T-helper 22 cell (primary cell): ENCODE results near the gene TNIK.
"Not testable (repeated sequence)": the region's sequence is repeated elsewhere in the genome, so short reads cannot be mapped to it uniquely, and the experiment has no call there.

Experiments
- DNase-seq: peaks from one replicate; pipeline ENCODE4 v3.0.0-alpha.2; 2020; ENCODE audit warnings: low read depth

The TNIK gene

DNA sequence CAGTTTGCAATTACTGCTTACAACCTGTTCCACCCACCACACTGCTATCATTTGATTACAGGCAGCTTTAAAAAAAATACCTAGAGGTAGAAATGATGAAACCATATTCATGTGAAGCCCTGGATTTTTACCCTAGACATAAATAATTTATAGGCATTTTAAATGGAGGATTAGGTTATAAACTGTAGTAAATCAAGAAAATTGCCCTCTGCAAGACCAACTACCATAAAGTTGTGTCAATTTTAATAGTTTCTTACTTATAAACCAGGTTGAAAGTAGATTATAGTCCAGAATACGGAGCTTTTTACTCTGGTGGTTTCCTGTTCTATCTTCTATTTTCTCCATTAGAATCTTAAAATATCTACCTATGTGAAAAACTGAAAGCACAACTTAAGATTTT lies 13.9 kb downstream of the TNIK start:
- DNase-seq: no peak

- DNase-seq: no peak
Observed at GRCh38 chr3:171445620-171446204, 14.5 kb downstream of the TNIK start.

GRCh38 chr3:171444001-171444690 lies 16.1 kb downstream of the TNIK start:
- DNase-seq: no peak

DNA sequence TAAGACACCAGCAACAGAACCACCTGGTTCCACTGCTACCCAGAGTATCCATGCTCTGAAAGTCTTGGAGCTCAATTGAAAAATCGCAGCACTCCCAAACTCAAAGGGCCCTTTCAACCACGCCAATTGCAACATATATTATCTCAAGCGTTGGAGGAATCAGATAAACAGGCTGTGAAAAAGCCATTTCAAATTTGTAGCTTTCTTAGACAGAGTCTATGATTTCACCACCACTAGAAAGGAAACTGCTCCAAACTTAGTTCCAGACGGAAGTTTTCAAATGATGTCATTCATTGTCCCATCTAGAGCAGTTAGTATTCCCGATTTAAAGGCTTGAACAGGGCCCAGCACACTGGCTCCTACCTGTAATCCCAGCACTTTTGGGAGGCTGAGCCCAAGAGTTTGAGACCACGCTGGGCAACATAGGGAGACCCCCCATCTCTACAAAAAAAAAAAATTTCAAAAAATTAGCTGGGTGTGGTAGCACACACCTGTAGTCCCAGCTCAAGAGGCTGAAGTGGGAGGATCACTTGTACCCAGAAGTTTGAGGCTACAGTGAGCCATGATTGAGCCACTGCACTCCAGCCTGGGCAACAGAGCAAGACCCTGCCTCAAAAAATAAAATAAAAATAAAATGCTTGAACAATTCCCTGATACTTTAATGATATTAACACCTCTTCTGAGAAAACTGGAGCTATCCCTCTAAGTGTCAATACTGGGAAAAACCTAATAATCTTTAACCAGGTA lies 16.8 kb downstream of the TNIK start:
- no peak for DNase-seq

DNA sequence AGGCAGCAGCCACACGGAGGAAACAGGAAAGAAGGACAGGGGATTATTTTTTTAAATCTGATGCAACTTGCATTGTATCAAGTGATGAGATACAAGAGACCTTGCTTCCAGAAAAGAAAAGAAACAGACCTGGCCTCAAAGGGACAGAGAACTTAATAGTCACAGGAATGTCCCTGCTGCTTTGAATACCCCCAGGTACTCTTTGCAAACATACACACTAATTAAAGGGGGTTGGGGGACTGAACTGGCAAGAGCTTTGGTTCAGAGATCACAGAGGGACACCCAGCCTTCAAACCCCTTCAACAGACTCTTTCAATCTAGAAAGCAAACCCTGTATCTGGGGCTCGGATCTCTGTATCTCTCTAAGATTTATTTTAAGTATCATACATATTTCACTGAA lies 18.0 kb downstream of the TNIK start:
- no peak for DNase-seq

DNA sequence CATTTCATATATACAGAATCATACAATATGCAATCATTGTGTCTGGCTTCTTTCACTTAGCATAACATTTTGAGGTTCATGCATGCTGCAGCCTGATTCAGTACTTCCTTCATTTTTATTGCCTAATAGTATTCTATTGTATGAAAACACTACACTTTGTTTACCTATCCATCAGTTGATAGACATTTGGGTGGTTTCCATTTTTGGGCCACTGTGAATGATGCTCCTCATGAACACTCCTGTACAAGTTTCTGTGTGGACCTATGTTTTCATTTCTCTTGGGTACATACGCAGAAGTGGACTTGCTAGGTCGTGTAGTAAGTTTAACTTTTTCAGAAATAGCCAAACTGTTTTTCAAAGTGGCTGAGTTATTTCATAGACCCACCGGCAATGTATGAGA lies 18.8 kb downstream of the TNIK start:
- DNase-seq: no peak

- DNase-seq: no peak
Observed at GRCh38 chr3:171439996-171440395, 20.2 kb downstream of the TNIK start.

DNA sequence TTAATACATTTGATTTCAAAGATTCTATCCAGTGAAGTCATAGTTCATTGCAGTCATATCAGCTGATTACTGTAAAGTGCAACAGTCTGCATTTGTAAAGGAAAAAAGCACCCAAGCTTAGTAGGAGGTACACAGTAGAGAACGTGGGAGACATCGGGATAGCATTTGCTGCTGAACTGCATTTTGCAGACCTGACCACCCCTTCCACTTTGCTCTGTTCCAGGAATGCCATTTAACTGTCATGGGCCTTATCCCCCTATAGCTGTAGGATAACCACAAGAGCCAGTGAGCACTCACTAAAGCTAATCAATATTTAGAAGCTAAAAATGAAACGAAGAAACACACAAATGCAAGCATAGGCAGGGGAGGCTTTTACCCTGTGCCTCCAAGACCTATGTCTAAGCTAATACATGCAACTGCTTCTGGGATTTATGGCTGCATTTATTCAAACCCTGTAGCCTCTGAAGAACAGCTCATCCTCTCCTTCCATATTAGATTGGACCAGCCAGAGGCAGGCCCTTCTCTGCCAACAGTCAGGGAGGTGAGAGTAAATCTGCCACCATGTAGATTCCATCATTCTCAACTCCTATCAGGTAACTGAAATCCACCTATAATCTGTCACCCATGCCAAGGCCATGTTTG lies 23.0 kb downstream of the TNIK start:
- DNase-seq: no peak

- DNase-seq: no peak
Observed at GRCh38 chr3:171436380-171436779, 23.8 kb downstream of the TNIK start.

DNA sequence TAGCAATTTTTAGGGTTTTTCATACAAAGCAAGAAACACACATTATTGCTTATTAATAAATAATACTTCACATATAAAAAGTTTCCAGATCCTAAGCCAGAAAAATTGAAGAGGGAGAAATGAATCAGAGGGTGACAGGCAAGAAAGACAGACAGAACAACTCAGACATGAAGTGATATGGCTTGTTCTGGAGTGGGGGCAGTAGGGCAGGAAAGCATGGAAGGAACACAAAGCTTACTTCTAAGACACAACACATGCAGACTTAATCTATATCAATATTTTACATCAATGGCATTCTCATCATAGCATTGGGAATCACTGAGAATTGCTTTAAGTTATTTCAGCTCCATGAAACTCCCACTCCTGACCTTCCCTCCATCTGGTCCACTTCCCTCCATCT lies 24.4 kb downstream of the TNIK start:
- DNase-seq: no peak

DNA sequence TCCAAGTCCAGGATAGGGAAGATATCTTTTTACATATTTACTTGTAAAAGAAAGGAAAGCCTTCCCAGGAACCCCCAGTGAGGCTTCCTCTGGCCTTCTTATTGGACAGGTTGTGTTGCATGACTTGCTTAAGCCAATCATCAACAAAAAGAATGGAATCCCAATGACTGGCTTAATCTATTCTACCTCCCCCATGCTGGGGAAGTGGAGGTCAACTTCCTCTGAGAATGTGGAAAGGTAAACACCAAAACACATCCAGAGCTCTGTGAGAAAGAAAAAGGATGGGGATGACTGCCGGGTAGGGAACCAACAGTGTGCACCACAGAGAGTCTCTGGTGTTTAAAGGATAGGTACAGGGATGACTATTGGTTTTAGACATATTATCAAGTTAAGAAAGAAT lies 25.1 kb downstream of the TNIK start:
- no peak for DNase-seq

DNA sequence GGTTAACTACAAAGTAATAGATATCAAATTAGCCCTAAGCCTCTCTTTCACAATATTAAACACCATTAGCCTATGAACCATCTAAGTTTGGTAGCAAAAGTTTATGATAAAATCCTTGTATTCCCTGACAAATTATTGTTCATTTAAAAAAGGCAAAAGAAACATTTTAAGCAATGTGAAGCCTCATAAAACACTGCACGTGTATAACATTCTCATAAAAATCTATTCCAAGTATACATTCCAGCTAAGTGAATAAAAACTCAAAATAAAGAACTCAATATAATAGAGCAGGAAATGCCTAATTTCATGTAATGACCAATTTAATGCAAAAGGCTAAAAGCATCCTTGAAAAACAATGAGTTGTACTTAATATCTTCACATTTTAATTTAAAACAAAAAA lies 27.7 kb downstream of the TNIK start:
- DNase-seq: no peak

- DNase-seq: no peak
Observed at GRCh38 chr3:171431550-171431949, 28.7 kb downstream of the TNIK start.

- DNase-seq: no peak
Observed at GRCh38 chr3:171430530-171430929, 29.7 kb downstream of the TNIK start.

DNA sequence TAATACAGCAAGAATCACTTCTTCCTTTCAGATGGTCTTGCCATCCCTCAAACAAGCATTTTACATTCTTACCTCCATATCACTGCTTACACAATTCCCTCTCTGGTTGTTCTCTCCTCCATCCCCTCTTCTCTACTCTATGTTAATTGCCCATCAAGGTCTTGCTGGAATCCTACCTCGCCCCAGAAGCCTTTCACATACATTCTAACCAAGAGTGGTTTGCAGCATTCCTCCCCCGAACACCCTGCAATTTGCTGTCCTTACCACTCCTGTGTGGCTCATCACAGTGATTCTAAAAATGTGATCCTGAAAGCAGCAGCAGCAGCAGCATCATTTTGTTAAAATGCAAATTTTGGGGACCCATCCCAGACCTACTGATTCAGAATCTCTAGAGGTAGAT lies 30.6 kb downstream of the TNIK start:
- no peak for DNase-seq

DNA sequence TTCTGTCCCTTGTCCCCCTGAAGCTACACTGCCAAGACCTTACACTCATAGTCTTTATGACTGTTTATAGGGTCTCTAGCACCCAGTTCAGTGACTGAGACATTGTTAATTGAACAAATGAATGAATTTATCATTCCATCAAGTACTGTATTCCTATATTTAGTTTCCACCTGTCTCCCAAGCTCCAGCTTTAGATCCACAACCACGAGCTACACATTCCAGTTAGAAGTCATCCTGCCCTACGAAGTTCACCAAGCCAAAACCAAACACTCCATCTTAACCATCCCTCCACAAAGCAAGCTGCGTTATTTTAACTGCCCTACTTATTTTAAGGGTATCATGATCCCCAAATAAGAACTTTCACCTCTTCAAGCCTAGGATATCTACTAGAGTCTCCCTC lies 31.3 kb downstream of the TNIK start:
- no peak for DNase-seq

GRCh38 chr3:171428321-171428787 lies 31.9 kb downstream of the TNIK start:
- no peak for DNase-seq

GRCh38 chr3:171427771-171428320 lies 32.4 kb downstream of the TNIK start:
- no peak for DNase-seq

- not testable (repeated sequence) for DNase-seq
Observed at GRCh38 chr3:171424063-171424462, 36.1 kb downstream of the TNIK start.

GRCh38 chr3:171422855-171423254 lies 37.4 kb downstream of the TNIK start:
- not testable (repeated sequence) for DNase-seq

DNA sequence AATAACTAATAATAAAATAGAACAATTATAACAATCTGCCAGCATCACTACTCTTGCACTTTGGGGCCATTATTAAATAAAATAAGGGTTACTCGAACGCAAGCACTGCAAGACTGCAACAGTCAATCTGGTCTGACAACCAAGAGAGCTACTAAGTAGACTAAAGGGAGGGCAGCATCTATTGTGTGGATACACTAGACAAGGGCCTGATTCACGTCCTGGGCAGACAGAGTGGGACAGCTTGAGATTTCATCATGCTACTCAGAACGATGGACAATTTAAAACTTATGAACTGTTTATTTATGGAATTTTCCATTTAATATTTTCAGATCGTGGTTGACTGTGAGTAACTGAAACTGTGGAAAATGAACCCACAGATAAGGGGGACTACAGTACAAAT lies 39.5 kb downstream of the TNIK start:
- no peak for DNase-seq

DNA sequence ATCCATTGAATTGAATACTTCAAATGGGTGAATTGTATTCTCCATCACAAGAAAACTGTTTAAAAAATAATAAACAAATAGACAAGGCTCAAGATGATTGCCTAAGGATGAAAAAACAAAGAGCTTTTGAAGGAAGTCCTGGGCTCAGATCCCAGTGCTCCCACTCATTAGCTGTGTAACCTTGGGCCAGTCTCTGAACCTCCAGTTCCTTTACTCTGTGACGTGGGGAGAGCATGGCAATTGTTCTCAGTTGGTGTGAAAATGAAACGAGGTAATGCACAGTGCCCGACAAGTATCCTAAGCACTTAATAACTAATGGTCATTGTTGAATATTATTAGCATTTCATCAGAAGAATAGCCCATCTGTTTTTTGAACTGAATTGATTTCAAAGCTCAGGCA lies 40.7 kb downstream of the TNIK start:
- DNase-seq: no peak

DNA sequence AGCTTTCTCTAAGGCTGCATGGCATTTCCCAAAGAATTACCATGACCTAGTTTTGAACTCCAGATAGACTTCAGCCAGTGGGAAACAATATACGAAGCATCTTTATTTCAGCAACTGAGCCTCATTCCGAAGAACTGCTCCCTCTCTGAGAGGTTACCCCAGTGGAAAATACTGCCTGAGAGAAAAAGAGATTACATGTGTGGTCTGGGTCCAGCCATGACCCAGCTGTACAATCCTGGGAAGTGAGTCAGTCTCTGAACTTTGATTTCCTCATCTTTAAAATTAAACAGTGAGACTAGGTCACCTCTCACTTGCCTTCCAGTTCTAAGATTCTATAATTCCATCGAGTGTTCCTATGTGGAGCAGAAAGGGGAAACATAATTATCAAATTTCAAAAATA lies 42.4 kb downstream of the TNIK start:
- no peak for DNase-seq
